Measurements from ENCODE around the gene AQR. TPM values are rescaled to one million over a fixed set of nuclear protein-coding genes. Genes with fewer than 3 reads are reported as not detected.

AQR gene
- total RNA-seq, 1 experiment from 2014 or later: 41.4 TPM

Other genes with a start within 250 kb of the AQR start
- not detected for gene GJD2, start 214.7 kb downstream of the AQR start, total RNA-seq (2021; ENCODE audit: unreplicated experiment)
- not detected for gene ACTC1, start 174.2 kb downstream of the AQR start, total RNA-seq (2021; ENCODE audit: unreplicated experiment)
- 43.0 TPM for gene ZNF770, start 18.5 kb upstream of the AQR start, total RNA-seq (2021; ENCODE audit: unreplicated experiment)
- not detected for gene NANOGP8, start 115.6 kb upstream of the AQR start, total RNA-seq (2021; ENCODE audit: unreplicated experiment)